RKO (cell line): ENCODE data around the gene CHTOP.

Source experiments
- DNase-seq: peaks from one replicate; pipeline ENCODE4 v3.0.0-alpha.2; 2016; ENCODE audit warnings: low spot score

Gene CHTOP

GRCh38 chr1:153613406-153613805 is 20.5 kb upstream of the CHTOP start:
- peak; percentile 55 for DNase-seq

- DNase-seq, result no peak
Observed at GRCh38 chr1:153614189-153614900, 19.5 kb upstream of the CHTOP start.

- no peak for DNase-seq
Observed at GRCh38 chr1:153614906-153615305, 19.0 kb upstream of the CHTOP start.

GRCh38 chr1:153615406-153615805 is 18.5 kb upstream of the CHTOP start:
- DNase-seq, result no peak

- no peak for DNase-seq
Observed at GRCh38 chr1:153616144-153616916, 17.5 kb upstream of the CHTOP start, which contains the start of gene S100A14. Gene S100A14, minus strand, starts transcription at chr1:153616325. Its CDS starts 467 bp downstream, at chr1:153615858.

- no peak for DNase-seq
Observed at GRCh38 chr1:153616917-153617311, 17.0 kb upstream of the CHTOP start.

- peak; percentile 85 for DNase-seq
Observed at GRCh38 chr1:153617663-153618062, 16.2 kb upstream of the CHTOP start.

GRCh38 chr1:153619171-153619570 is 14.7 kb upstream of the CHTOP start:
- no peak for DNase-seq

- DNase-seq, result no peak
Observed at GRCh38 chr1:153623101-153623500, 10.8 kb upstream of the CHTOP start.

GRCh38 chr1:153624965-153625611 is 8.8 kb upstream of the CHTOP start:
- no peak for DNase-seq

- no peak for DNase-seq
Observed at GRCh38 chr1:153626477-153626903, 7.4 kb upstream of the CHTOP start.

- peak; percentile 94 for DNase-seq
Observed at GRCh38 chr1:153626904-153627714, 6.8 kb upstream of the CHTOP start, which contains the start of gene S100A13. Gene S100A13, minus strand, starts transcription at chr1:153627505. Its CDS starts 1,033 bp downstream, at chr1:153626472.

GRCh38 chr1:153627715-153628626 is 5.9 kb upstream of the CHTOP start, which contains the start of gene S100A1:
Gene S100A1, plus strand, starts transcription at chr1:153628434. Its CDS starts 2,088 bp downstream, at chr1:153630522.
- DNase-seq, result no peak

GRCh38 chr1:153628638-153629342 is 5.1 kb upstream of the CHTOP start:
- no peak for DNase-seq

GRCh38 chr1:153629343-153629665 is 4.6 kb upstream of the CHTOP start:
- no peak for DNase-seq

GRCh38 chr1:153629971-153630370 is 3.9 kb upstream of the CHTOP start:
- no peak for DNase-seq

GRCh38 chr1:153630384-153630783 is 3.5 kb upstream of the CHTOP start:
- no peak for DNase-seq

GRCh38 chr1:153631047-153632022 is 2.5 kb upstream of the CHTOP start:
- DNase-seq, result no peak
